GM13977 (cell line): Measurements from ENCODE around the gene RUNX2.

Experiments
- DNase-seq: peaks from one replicate; pipeline ENCODE4 v3.0.0; 2012; ENCODE audit warnings: low spot score
- in situ Hi-C: fragments of 300-500 bp; cut with MboI; formaldehyde crosslinking; loops from one replicate; pipeline ENCODE4 v1.12.0; 2022; ENCODE audit warnings: low sequenced_read_pairs, low pct_unique_long_range_greater_than_20kb, mixed read lengths, inconsistent platforms; ENCODE audit not compliant: unreplicated experiment
- TF ChIP-seq, protein P1 (sequence below): IDR thresholded peaks from 2 replicates; pipeline ENCODE4 v1.5.1; 2012; ENCODE audit warnings: mild to moderate bottlenecking, control low read depth; ENCODE audit not compliant: insufficient read depth; ENCODE audit errors: extremely low read depth, missing control alignments

Gene RUNX2

DNA sequence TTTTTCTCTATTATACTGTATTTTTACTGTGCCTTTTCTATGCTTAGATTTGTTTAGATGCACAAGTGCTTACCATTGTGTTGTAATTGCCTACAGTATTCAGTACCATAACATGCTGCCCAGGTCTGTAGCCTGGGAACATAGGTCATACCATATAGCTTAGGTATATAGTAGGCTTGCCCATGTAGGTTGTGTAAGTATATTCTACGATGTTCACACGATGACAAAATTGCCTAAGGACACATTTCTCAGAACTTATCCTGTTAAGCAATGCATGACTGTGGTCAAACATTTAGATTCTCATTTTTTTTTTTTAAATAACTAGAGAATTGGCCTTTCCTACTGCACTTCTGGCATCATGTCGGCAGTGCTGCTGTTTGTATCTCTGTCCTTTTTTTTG is 303.3 kb downstream of the RUNX2 start:
- TF ChIP-seq, protein P1, sequence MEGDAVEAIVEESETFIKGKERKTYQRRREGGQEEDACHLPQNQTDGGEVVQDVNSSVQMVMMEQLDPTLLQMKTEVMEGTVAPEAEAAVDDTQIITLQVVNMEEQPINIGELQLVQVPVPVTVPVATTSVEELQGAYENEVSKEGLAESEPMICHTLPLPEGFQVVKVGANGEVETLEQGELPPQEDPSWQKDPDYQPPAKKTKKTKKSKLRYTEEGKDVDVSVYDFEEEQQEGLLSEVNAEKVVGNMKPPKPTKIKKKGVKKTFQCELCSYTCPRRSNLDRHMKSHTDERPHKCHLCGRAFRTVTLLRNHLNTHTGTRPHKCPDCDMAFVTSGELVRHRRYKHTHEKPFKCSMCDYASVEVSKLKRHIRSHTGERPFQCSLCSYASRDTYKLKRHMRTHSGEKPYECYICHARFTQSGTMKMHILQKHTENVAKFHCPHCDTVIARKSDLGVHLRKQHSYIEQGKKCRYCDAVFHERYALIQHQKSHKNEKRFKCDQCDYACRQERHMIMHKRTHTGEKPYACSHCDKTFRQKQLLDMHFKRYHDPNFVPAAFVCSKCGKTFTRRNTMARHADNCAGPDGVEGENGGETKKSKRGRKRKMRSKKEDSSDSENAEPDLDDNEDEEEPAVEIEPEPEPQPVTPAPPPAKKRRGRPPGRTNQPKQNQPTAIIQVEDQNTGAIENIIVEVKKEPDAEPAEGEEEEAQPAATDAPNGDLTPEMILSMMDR = no peak
- in situ Hi-C loops = no loop called here
- no peak for DNase-seq

DNA sequence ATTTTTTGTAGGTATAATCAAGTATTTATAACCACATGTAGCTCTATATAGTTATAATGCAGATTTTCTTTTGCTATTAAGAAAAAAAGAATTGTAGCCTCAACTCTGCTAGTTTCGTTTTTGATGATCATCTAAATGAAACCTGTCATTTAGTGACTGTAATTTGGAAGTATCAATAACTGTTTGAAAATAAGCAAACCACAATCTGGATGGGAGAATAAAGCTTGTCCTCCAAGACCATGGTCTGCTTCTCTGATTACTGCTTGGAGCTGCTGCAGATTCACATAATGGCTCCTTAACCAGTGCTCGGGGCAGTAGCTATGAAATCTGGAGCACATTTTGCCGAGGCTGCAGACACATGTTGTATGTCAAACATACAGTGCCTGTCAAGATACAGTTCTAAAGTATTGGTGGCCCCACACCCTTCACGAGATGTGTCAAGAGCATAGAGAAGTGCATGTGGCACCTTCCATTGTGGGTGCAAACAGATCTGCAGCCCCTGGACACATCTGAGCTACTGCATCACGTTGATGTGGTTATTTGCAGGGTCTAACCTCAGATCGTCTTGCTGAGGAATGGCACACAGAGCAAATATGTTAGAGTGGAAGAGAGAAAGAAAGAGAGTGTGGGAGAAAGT is 305.3 kb downstream of the RUNX2 start:
- DNase-seq = no peak
- in situ Hi-C loops = no loop called here
- TF ChIP-seq, protein P1 = no peak

DNA sequence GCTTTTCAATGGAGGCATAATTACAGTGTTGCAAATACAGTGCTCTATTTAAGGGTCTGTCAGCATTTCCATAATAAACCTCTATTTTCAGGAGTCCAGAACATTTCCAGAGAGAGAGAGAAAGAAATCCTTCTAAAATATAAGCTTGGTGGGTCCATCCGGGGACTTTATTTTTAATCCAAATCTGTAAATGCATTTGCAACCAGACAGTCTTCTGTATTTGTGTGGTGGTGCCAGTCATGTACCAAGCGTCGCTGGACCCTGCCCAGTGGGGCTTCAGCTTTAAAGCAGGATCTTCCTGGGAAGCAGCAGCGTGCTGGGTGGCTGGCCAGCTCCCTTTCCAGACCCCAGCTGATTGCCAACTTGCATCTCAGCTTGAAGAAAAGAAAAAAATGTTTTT is 306.1 kb downstream of the RUNX2 start:
- no peak for DNase-seq
- in situ Hi-C loops = no loop called here
- TF ChIP-seq, protein P1 = no peak

DNA sequence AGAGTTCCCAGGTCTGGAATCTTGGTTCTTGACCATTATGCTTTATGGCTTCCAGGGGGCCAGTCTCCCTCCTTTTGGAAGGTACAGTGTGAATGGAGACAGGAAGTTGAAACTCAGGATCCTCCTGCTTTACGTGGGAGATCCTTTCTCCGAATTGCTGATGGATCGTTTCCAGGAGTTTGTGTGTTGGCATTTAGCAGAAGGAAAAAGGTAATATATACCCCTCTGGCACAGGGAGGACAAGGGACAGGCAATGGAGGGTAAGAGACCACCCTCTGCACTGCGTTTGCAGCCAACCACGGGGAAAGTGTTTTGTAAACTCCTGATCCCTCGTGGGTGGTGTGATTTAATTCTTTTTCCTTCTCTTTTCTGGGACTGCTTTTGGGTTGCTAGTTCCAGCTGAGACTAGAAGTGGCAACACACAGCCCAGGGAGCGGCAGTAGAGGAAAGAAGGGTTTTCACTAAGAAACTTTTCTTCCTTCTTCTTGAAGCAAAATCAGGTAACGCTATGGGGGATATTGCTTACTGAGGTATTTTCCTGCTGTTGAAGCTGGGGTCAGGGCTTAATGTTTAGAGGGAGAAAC is 307.2 kb downstream of the RUNX2 start:
- no peak for DNase-seq
- in situ Hi-C loops = no loop called here
- TF ChIP-seq, protein P1 = no peak

DNA sequence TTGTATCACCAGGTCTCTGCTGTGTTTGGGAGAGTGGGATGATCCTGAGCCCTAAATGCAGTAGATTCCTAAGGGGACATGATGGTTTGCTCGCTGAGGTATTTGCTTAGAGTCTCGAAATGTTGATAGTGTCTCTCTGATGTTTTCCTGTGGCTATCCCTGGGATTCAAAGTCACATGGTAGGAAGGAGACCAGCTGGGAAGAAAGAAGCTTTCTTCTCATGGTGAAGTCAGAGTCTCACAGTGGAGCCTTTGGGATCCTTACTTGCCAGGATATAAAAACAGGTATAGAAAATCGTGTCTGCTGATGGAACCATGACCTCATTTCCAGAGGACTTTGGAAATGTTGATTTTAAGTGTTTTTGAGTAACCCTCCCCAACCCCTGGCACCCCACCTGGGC is 308.9 kb downstream of the RUNX2 start:
- DNase-seq = no peak
- TF ChIP-seq, protein P1 = no peak
- in situ Hi-C loops = no loop called here

DNA sequence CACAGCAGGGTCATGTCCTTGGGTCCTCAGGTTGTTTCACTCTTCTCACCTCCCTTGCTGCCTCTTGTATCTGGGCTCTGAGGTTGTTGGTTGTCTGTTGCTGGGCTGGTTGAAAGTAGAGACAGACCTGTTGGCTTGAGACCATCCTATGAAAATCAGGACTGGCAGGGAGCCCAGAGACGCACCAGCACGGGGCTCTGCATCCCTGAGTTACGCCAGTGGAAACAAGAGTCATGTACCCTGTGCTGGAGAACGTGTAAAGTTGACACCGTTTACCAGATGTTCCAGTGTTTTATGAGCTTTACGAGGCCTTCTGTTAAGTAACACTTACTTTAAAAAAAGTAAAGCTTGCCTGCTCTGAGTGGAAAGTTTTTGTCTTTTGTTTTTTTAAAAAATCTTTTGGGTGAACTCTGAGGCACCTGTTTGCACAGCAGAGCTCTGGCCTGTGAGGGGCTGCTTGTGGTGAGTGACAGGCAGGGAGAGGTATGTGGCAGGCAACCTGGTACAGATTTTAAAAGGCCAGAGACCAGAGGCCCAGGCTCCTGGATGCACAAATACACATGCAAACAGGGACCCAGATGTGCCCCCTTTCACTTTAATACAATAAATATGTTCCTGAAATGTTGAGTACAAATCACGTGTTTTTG is 309.6 kb downstream of the RUNX2 start:
- DNase-seq = no peak
- TF ChIP-seq, protein P1 = no peak
- in situ Hi-C loops = no loop called here
